NCI-H1048 (cell line): ENCODE data around the gene FBXO9.
A peak's percentile ranks its signal among the peaks of the same experiment; 100 is the strongest.
"Not testable (repeated sequence)": the region's sequence is repeated elsewhere in the genome, so short reads cannot be mapped to it uniquely, and the experiment has no call there.

Source experiments
- DNase-seq: peaks from one replicate; lab custom pipeline; 2025; lab: John Stamatoyannopoulos, UW

Gene FBXO9

DNA sequence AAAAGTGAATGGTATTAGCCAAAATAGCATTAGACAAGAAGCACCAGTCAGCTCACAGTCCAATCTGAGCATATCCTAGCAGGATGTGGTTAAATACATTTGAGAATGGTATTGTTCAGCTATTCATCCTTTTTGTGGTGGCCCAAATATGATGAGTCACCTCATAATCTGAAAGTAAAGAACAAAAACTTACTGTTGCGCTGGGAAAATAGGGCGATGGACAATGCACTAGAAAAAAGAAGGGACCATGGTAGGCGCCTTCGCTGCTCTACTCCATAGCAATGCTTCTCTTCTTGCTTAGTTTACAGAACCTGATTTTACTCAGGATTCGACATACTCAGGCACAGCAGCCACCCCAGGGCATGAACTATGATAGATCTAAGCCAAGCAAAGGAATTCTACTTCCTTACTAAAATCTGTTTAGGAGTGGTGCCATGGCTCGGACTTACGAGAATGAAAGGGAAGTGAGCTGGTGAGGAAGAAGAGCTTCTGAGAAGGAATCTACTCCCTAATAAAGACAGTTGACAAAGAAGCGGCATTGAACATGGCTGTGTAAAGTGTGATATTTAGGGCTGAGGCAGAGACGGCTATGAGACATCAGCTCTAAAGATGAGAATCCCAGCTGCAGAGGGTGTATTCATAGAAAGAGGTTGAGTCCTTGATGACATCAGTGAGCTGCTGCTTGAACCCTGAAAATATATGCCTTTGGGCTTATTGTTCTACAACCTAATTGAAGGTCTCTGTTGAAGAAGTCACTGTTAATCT lies 16.6 kb upstream of the FBXO9 start:
- DNase-seq: no peak

DNA sequence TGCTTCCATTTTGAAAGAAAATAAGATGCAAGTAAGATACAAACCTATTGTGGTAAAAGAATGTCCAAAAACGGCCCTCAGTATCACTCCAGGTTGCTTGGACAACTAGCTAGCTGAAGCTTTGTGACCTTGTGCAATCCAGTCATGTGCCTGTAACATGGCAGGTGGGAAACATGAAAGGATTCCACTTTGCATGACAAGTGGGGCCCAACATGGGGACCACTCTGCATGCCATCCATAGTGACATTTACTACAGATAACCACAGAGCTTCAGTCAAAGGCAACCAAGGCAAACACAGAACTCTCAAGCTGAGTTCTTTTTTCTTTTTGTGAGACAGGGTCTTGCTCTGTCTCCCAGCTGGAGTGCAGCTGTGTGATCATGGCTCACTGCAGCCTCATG lies 15.8 kb upstream of the FBXO9 start:
- no peak for DNase-seq

DNA sequence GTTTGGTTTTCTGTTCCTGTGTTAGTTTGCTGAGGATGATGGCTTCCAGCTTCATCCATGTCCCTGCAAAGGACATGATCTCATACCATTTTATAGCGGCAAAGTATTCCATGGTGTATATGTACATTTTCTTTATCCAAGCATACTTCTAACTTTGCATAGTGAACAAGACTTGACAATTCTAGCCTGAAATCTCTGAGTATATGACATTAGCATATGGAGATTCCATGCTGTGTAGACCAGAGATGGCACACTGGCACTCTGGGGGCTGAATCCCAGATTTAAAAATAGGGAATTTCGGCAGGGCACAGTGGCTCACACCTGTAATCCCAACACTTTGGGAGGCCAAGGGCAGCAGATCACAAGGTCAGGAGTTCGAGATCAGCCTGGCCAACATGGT lies 13.1 kb upstream of the FBXO9 start:
- DNase-seq: not testable (repeated sequence)

DNA sequence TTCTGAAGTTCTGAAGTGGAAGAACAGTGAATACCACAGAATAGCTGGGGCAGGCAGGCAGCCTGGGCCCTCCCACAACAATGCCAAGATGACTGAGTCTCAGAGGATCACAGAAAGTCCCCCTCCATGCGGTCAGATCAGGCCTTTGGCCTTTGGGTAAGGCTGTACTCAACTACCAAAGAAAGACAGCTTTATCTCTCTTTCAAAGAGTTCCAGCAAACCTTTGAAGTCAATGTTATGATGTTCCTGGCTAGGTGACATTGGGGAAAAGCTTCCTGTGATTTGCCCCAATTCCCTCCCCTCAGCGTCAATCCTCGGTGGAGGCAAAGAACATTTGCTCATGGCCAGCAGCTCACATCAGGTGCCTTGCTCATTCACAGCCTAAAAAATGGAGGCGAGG lies 10.7 kb upstream of the FBXO9 start:
- DNase-seq: no peak

DNA sequence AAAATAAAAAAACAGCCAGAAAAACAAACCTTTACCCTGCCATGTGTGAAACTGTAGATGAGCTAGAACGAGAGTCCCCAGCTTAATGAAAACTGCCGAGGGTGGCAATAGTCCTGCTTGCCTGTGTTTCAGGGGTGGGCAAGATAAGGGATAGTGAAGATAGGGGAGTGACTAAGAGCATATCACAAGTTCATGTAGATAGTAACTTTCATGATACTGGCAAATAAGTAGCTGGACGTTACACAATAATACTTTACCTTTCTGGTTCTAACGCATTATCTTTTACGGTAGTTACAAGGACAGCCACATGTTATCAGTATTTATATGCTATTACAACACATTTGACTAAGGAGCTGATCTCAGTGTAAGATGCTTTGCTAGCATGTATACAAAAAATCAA lies 9.3 kb upstream of the FBXO9 start:
- no peak for DNase-seq

DNA sequence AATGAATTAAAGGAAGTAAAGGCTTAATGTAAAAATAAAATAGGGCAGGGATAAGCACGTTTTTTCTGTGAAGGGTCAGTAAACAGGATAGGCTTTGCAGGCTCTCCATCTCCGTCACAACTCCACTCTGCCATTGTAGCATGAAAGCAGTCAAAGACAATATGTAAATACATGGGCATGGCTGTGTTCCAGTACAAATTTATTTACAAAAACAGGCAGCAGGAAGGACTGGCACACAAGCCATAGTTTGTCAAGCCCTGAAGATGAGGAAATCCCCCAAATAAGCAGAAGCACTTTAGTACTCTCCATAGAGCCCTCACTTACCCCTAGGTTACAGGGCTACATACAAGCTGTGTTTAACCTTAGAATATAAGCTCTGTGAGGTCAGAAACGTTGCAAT lies 8.9 kb upstream of the FBXO9 start:
- no peak for DNase-seq

DNA sequence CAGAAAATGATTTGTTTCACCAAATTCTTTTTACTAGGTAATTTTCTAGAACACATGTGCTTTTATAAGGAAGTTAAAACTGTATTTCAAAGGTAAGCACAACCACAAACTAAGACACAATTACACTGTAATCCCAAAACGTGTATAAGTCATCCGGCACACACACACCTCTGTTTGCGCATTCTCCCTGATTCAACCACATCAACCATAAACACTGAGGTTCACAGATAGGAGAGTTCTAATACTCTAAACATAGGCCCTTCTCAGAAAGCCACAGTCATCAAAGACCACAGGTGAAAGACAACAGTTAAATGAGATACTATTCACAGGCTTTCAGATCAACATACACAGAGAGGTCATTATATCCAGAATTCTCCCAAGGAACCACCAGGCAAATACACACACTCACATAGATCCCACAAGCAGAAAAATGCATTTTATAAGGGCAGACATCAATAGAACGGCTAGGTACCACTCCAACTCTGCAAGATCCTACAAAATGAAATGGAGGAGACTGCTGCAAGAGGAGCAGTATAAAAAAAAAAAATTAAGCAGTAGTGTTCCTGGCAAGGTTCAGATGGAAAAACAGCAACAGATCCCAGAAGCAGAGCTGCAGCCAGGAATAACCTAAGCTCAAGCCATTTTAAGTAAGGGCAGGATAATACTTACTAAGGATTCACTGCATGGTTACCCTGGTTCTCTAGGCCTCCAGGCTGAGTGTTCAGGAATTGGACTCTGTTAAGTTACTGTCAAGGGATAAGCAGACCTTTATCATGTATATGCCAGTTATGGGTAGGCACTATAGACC lies 6.6 kb upstream of the FBXO9 start:
- no peak for DNase-seq

DNA sequence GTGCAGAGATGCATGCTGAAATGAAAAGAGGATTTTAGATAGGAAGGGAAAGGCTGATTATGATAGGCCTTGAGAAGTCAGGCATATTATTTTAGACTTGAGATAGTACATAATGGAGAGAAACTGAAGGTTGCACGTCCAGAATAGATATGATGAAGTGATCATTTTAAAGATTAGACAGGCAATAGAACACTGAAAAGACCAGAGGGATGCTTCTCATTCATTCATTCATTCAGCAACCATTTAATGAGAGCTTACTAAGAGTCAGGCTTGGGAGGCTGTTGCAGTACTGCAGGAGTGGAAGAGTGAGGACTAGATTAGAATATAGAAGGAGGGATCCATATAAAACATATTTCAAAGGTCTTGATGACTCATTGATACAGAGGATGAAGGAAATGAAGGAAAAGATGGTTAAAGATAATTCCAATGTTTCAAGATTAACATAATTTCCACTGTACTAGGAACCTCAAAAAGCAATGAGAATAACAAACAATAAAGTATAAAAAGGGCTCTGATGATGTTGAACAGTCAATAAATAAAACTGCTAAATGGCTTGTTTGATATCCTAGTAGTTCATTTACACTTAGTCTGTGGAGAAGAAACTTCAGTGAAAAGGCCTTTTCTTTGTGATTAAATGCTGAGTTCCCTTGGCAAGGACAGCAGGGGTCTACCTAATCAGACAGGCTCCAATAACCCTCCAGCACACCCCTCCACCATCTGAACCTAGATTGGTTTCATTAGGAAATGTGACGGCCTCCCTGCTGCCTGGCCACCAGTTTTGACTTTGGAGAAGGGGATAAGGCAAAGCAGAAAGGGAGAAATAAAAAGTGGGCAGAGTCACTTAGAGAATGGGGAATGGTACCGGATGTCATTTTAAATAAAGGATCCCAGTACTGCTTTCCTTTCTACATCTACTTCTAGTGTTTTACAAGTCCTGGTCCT lies 5.3 kb upstream of the FBXO9 start:
- DNase-seq: no peak

DNA sequence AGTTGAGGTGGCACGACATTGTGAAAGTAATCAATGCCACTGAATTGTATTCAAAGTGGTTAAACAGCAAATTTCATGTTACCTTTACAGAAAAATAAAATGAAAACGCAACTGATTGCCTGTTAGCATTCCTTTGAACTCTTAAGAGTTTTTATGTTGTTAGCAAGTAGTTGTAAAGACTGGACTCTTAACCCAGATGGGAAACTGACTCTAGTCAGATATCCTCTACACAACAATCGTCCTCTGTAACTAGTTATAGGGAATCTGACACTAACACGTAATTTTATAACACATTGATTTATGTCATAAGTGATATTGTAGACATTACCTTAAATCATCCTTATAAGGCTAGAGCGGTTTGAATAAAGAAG lies 3.0 kb upstream of the FBXO9 start:
- no peak for DNase-seq

DNA sequence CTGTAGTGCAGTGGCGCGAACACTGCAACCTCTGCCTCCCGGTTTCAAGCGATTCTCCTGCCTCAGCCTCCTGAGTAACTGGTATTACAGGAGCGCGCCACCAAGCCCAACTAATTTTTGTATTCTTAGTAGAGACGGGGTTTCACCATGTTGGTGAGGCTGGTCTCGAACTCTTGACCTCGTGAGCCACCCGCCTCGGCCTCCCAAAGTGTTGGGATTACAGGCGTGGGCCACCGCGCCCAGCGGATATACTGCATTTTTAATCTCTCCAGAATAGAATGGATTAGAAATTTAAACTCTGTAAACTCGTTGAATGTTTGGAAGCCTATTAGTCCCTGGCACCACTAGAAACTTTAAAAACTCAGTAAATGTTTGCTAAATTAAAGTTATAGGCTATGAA lies 949 bp upstream of the FBXO9 start:
- DNase-seq: not testable (repeated sequence)

DNA sequence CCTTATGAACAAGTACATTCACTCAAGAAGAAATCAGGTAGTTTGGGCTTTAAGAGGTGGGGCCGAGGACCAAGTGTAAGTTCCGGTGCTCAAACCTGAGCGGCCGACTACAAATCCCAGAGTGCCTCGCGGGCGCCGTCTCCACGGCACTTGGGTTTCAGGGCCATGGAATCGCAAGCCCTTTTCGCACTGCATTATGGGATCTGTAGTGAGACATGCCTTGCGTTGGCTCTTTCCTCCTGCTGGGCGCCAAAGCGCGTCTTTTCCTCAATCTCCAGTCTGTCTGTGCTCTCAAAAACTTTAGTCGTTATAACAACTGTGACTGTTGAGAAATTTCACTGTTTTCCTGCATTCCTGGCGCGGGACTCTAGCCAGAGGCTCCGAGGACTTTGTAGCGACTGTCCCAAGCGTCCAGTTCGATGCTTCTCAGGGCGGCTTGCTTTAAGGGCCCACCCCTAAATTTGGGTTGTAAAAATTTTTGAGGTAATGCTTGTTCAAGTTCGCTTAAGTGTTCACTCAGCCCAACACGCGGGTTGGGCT lies 408 bp upstream of the FBXO9 start:
- DNase-seq: peak; percentile 86

DNA sequence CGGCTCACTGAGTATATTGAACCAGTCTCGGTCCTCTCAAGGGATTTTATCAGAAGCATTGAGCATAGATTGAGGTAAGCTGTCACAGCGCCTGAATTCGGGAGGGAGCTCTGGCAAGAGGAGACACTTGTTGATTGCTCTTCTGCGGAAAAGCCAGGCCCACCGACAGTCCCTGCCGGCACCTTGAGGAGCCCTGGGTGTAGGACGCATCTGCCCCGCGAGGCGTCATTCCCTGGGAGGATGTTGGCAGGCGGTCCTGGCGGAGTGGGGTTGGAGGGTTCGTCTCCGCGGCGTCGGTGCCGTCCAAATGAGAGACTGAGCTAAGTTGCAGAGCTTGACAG lies 843 bp downstream of the FBXO9 start:
- DNase-seq: no peak

DNA sequence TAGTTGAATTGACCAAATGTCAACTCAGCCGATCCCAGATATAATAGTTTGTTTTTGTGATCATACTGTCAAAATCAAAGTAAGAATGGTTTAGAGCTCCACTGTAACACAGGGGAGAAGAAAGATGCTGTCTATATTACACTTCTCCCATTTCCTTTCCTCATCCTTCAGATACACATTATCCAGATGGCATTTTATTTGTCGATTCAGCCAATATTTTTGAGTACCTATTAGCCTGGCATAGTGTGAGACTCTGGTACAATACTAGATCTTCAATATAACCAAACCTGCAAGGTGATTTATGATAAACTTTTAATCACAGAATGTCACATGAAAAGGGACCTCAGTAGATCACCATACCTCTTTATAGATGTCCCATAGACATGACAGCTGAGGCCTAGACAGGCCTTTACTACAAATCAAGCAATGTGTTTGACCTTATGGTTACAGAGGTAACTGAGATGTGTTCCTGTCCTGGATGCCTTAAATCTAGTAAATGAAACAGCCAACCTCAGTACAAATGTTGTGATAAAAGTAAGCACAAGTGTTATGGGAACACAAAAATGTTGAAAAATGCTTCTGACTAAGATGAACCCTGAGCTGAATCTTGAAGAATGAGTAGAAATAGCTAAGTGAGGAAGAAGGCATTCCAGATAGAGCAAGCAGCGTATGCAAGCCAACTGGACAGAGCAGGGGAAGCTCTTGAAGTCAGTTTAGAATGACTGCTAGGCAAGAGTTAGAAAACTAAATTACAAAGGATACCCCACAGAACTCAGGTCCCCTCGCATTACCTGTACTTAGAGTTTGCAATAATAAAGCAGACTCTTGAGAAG lies 1.9 kb downstream of the FBXO9 start:
- no peak for DNase-seq

DNA sequence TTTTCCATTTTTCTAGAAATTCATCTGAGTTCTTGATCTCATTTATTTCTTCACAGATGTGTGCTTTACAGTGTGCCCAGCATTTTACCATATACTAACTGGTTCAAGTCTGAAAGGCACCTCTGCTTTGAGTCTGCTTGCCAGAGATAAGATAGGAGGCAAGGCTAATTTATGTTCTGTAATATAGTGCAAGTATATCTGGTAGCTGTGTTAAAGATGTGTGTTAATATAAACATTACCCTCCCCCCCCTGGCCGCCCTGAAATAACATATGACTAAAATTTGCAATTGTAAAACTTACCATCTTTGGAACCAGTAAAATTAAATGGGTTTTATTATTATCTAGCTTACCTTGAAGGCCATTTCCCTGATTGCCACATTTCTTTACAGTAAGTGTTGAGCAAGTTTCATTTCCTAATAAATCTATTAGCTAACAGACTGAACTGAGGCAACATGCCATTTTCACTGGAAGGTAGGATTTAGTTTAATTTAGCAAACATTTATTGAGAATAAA lies 2.7 kb downstream of the FBXO9 start:
- DNase-seq: no peak

DNA sequence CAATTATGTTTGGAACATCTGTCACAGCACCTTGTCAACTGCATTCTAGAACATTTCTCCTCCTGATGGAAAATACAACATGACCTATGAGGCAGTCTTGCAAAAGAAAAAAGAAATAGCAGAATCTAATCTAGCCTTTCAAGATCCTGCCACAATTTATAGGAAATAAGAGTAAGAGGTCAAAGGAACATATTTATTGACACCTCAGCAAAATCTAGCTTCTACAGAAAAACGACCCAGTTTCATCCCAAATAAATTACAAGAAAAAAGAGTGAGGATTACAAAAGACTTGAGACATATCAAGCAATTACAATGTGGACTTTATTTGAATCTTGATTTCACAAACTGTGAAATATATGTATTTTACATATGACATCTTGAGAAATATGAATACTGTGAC lies 4.2 kb downstream of the FBXO9 start:
- DNase-seq: no peak

DNA sequence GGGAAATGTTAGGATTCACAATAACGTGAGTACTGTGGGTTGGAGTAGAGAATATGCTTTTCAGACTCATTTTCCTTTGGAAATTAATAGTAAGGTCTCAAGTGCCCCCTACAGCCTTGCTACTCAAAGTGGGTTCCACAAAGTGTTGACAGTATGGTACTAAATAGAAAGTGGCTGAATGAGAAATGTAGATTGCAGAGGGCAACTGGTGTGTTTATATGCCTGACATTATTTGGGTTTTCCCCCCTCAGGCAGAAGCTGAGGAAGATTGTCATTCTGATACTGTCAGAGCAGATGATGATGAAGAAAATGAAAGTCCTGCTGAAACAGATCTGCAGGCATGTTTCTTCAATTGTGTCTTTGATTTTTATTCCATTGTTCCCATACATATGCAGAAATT lies 5.6 kb downstream of the FBXO9 start:
- no peak for DNase-seq

DNA sequence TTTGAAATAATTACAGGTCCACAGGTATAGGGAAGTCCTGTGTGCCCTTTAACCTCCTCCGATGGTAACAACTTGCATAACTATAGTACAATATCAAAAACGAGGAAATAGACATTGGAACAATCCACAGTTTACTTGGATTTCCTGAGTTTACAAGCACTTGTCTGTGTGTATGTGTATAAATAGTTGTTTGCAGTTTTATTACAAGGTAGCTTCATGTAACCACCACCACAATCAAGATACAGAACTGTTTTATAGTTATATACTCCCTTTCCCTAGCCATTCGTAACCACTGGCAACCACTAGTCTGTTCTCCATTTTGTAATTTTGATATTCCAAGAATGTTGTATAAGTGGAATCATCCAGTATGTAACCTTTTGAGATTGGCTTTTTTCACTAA lies 9.1 kb downstream of the FBXO9 start:
- DNase-seq: no peak

DNA sequence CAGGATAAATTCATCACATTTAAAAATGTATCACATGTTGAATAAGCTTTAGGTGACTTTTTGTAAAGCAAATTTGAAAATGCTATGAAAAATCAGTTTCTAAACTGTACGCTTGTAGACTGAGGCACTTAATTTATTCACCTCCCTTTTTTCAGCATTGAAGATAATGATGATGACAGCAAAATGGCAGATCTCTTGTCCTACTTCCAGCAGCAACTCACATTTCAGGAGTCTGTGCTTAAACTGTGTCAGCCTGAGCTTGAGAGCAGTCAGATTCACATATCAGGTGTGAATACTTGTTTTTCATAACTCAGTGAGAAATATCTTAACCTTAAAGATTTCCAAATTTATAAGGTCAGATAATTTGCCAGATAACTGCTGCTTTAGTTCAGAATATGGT lies 15.6 kb downstream of the FBXO9 start:
- DNase-seq: no peak

DNA sequence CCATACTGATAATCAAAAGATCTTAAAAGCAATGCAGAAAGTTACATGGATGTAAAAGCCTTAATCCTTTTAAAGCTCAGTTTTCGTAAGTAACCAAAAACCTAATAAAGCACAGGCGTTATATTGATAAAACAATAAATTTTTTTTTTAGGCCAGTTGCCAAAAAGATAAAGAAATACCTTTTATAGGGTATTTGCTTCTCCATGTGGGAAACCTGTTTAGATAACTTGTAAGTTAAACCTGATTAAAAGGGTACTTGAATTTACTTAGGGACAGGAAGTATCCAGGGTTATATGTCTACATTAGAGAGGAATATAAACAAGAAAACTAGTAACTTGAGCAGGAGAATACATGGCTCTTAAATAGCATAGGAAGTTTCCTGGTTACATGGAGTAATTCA lies 21.1 kb downstream of the FBXO9 start:
- no peak for DNase-seq

DNA sequence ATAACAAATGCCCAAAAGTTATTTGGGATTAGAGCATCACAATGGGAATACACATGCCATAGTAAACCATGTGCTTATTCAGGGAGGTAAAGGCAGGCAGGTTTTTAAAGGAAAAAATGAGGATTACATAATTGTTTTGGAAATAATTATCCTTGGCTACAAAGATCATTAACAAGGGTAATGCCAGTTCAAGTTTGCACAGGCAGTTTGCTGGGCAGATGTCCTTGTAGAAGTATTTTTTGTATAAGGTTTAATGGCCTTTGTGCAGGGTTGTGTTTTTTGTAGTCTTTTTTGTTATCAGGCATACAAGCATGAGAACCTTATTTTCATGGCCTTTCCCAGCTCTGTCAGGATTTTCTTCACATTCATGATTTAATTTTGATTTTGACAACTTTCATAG lies 24.7 kb downstream of the FBXO9 start:
- no peak for DNase-seq

DNA sequence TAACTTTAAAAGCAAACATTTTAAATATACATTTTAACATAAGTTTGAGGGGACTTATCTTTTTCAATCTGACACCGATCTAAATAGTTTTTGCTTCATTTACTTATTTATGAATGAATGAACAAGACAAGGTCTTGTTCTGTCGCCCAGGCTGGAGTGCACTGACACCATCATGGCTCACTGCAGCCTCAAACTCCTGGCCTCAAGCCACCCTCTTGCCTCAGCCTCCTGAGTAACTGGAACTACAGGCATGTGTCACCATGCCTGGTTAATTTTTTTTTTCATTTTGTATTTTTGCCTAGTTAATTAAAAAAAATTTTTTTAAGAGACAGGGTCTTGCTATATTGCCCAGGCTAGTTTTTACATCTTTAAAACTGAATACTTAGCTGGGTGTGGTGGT lies 25.4 kb downstream of the FBXO9 start:
- DNase-seq: no peak
